ENCODE results near the gene CAPZB. TPM values are rescaled to one million over a fixed set of nuclear protein-coding genes. Genes with fewer than 3 reads are reported as not detected.
A peak's percentile ranks its signal among the peaks of the same experiment; 100 is the strongest.

Gene CAPZB
- total and polyA plus RNA-seq, 7 experiments from 2014 or later, result 216 to 559 (median 327) TPM

- peak overlapping the region; percentile 75 for H3K27ac ChIP-seq (ENCODE audit: low read depth, low read length)
- peak overlapping the region; percentile 63 to 97 (median 91) for H3K27ac Mint-ChIP-seq
- H3K4me3 ChIP-seq (ENCODE audit: low read length), result no peak overlapping the region
- peaks cover 95 to 97% of the 10 kb centered on the region in 2 donors for H3K4me1 ChIP-seq (ENCODE audit: control insufficient read depth in 2 of 2, insufficient read depth in 2 of 2, low read length in 2 of 2)
- peaks cover 0 to 19% (median 0%) of the 10 kb centered on the region in 3 experiments for H3K36me3 ChIP-seq (ENCODE audit: control insufficient read depth in 2 of 3, insufficient read depth in 3 of 3, low read length in 3 of 3)
- DNase-seq, result no peak
- no peak for ATAC-seq
- peaks cover 81 to 96% (median 94%) of the 10 kb centered on the region in 7 donors for H3K4me1 Mint-ChIP-seq
- ChIA-PET CTCF (interaction anchor here (0.8 to 1.8 kb wide), 4 partner anchors 8 to 24 kb away, joined by 3 to 4 read pairs (median 3); no protein-coding TSS in a partner anchor), POLR2A (interaction anchor here (0.6 to 13.5 kb wide), 4 partner anchors 12 to 43 kb away, joined by 3 to 492 read pairs (median 4); no protein-coding TSS in a partner anchor)
- H3K4me3 Mint-ChIP-seq, result peak overlapping the region; percentile 35 to 98 (median 62)
- H3K9me3 ChIP-seq (ENCODE audit: control insufficient read depth in 2 of 3, low read length in 3 of 3), result no peaks in the 10 kb centered on the region
- H3K27me3 ChIP-seq (ENCODE audit: control insufficient read depth in 2 of 2, insufficient read depth in 2 of 2, low read length in 2 of 2), result no peaks in the 10 kb centered on the region
- H3K9me3 Mint-ChIP-seq, result no peaks in the 10 kb centered on the region
- intact Hi-C loops (cut with micrococcal nuclease), result loop anchor here (5.0 to 10.0 kb wide), 3 partner anchors 32 to 525 kb away; partner anchors contain the start of gene IFFO2 (in 1 of the 2)
- H3K36me3 Mint-ChIP-seq, result peaks cover 0 to 28% (median 18%) of the 10 kb centered on the region in 5 donors
- no peaks in the 10 kb centered on the region for H3K27me3 Mint-ChIP-seq
Observed at GRCh38 chr1:19479351-19480120, 5.8 kb downstream of the CAPZB start.

DNA sequence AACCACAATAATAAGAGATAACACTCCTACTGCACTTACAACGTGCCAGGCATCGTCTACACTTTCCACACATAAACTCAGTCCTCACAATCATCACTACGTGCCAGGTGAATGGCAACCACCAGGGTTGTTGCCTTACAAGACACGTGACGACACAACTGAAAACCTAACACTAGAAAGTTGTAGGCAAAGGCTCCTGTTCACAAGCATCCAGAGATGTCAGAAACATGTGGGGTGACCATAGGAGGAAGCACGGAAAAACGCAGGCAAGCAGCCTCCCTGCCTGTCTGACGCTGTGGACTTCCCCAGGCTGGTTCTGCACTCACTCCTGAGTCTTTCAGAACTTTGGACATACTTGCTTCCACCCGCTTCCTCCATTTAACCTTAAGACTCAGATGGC, 7.0 kb downstream of the CAPZB start:
- DNase-seq (no peak), ATAC-seq (peak; percentile 31)
- Mint-ChIP-seq H3K9me3 (no peaks in the 10 kb centered on the region), H3K4me3 (peak overlapping the region; percentile 81 to 98 (median 88)), H3K27me3 (no peaks in the 10 kb centered on the region), H3K27ac (peak overlapping the region; percentile 86 to 97 (median 91)), H3K36me3 (peaks cover 0 to 24% (median 16%) of the 10 kb centered on the region in 5 donors), H3K4me1 (peaks cover 80 to 100% (median 98%) of the 10 kb centered on the region in 7 donors)
- POLR2A ChIA-PET, result interaction anchor here (1.0 to 21.6 kb wide), 4 partner anchors 4 to 87 kb away, joined by 3 to 492 read pairs (median 248); partner anchors contain the start of gene CAPZB
- Histone ChIP-seq H3K9me3 (ENCODE audit: control insufficient read depth in 2 of 3, low read length in 3 of 3) (no peaks in the 10 kb centered on the region), H3K27me3 (ENCODE audit: control insufficient read depth in 2 of 2, insufficient read depth in 2 of 2, low read length in 2 of 2) (no peaks in the 10 kb centered on the region), H3K4me1 (ENCODE audit: control insufficient read depth in 2 of 2, insufficient read depth in 2 of 2, low read length in 2 of 2) (peaks cover 95 to 96% of the 10 kb centered on the region in 2 donors), H3K27ac (ENCODE audit: low read depth, low read length) (peak overlapping the region; percentile 75), H3K4me3 (ENCODE audit: low read length) (peak overlapping the region; percentile 50), H3K36me3 (ENCODE audit: control insufficient read depth in 2 of 3, insufficient read depth in 3 of 3, low read length in 3 of 3) (peaks cover 0 to 20% (median 0%) of the 10 kb centered on the region in 3 experiments)
- intact Hi-C loops (cut with micrococcal nuclease), result loop anchor here in 1 of 2 donors (5.0 kb wide), 1 partner anchor 41 kb away; no protein-coding TSS in a partner anchor
- CTCF ChIA-PET, result interaction anchor here (0.7 to 1.1 kb wide), 5 partner anchors 11 to 34 kb away, joined by 3 to 12 read pairs (median 4); no protein-coding TSS in a partner anchor

GRCh38 chr1:19477284-19478249, 7.8 kb downstream of the CAPZB start:
- Mint-ChIP-seq H3K27ac (peak overlapping the region; percentile 86 to 97 (median 91)), H3K36me3 (peaks cover 0 to 21% (median 10%) of the 10 kb centered on the region in 5 donors), H3K4me3 (peak overlapping the region; percentile 81 to 98 (median 88)), H3K27me3 (no peaks in the 10 kb centered on the region), H3K9me3 (no peaks in the 10 kb centered on the region), H3K4me1 (peaks cover 72 to 99% (median 95%) of the 10 kb centered on the region in 7 donors)
- Histone ChIP-seq H3K36me3 (ENCODE audit: control insufficient read depth in 2 of 3, insufficient read depth in 3 of 3, low read length in 3 of 3) (peaks cover 0 to 24% (median 3%) of the 10 kb centered on the region in 3 experiments), H3K27me3 (ENCODE audit: control insufficient read depth in 2 of 2, insufficient read depth in 2 of 2, low read length in 2 of 2) (no peaks in the 10 kb centered on the region), H3K27ac (ENCODE audit: low read depth, low read length) (peak overlapping the region; percentile 75), H3K9me3 (ENCODE audit: control insufficient read depth in 2 of 3, low read length in 3 of 3) (no peaks in the 10 kb centered on the region), H3K4me1 (ENCODE audit: control insufficient read depth in 2 of 2, insufficient read depth in 2 of 2, low read length in 2 of 2) (peaks cover 88 to 92% of the 10 kb centered on the region in 2 donors), H3K4me3 (ENCODE audit: low read length) (peak overlapping the region; percentile 50)
- CTCF ChIA-PET, result interaction anchor here (0.7 to 1.3 kb wide), 5 partner anchors 10 to 33 kb away, joined by 3 to 12 read pairs (median 5); no protein-coding TSS in a partner anchor
- ATAC-seq, result peak; percentile 68
- DNase-seq, result peak in 4 of 9 donors; percentile 29 to 45 (median 34)
- intact Hi-C loops (cut with micrococcal nuclease), result loop anchor here (1.0 to 5.0 kb wide), 3 partner anchors 8 to 40 kb away; no protein-coding TSS in a partner anchor
- POLR2A ChIA-PET, result interaction anchor here (0.6 to 21.6 kb wide), 10 partner anchors 5 to 122 kb away, joined by 3 to 492 read pairs (median 4); partner anchors contain the start of gene CAPZB

GRCh38 chr1:19476450-19477190, 8.7 kb downstream of the CAPZB start:
- ATAC-seq (peak; percentile 74), DNase-seq (peak in 2 of 9 donors; percentile 34 to 44)
- Mint-ChIP-seq H3K27ac (peak overlapping the region; percentile 86 to 97 (median 91)), H3K36me3 (peaks cover 0 to 25% (median 15%) of the 10 kb centered on the region in 5 donors), H3K4me1 (peaks cover 65 to 99% (median 95%) of the 10 kb centered on the region in 7 donors), H3K9me3 (no peaks in the 10 kb centered on the region), H3K4me3 (peak overlapping the region; percentile 81 to 98 (median 88)), H3K27me3 (no peaks in the 10 kb centered on the region)
- H3K9me3 ChIP-seq (ENCODE audit: control insufficient read depth in 2 of 3, low read length in 3 of 3), result no peaks in the 10 kb centered on the region
- H3K27me3 ChIP-seq (ENCODE audit: control insufficient read depth in 2 of 2, insufficient read depth in 2 of 2, low read length in 2 of 2), result no peaks in the 10 kb centered on the region
- POLR2A ChIA-PET, result interaction anchor here (1.0 to 21.6 kb wide), 5 partner anchors 5 to 120 kb away, joined by 3 to 492 read pairs (median 7); partner anchors contain the start of gene CAPZB
- H3K27ac ChIP-seq (ENCODE audit: low read depth, low read length), result peak overlapping the region; percentile 75
- H3K4me1 ChIP-seq (ENCODE audit: control insufficient read depth in 2 of 2, insufficient read depth in 2 of 2, low read length in 2 of 2), result peaks cover 86 to 92% of the 10 kb centered on the region in 2 donors
- H3K4me3 ChIP-seq (ENCODE audit: low read length), result peak overlapping the region; percentile 50
- H3K36me3 ChIP-seq (ENCODE audit: control insufficient read depth in 2 of 3, insufficient read depth in 3 of 3, low read length in 3 of 3), result peaks cover 0 to 24% (median 3%) of the 10 kb centered on the region in 3 experiments
- intact Hi-C loops (cut with micrococcal nuclease), result loop anchor here (1.0 to 5.0 kb wide), 3 partner anchors 7 to 39 kb away; no protein-coding TSS in a partner anchor
- CTCF ChIA-PET, result interaction anchor here (1.1 to 1.3 kb wide), 2 partner anchors 9 to 13 kb away, joined by 4 to 5 read pairs; no protein-coding TSS in a partner anchor

DNA sequence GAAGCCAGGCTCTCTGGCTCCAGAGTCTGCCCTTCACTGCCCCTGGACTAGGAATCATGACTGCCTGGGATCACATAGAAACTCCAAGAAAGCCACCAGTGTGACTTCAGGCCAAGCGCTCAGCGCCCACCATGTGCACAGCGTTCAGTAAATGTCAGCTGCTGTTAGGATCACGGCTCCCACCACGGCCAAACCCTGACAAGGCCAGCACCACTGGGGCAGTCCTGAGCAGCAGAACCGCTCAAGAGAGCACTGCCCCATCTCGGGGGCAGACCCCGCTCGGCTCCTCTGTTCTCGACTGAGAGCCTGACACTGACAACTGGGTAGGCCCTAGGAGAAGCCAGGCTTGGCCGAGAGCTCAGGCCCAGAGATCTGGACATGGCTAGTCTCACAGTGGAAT, 10.0 kb downstream of the CAPZB start:
- Histone ChIP-seq H3K9me3 (ENCODE audit: control insufficient read depth in 2 of 3, low read length in 3 of 3) (no peaks in the 10 kb centered on the region), H3K4me3 (ENCODE audit: low read length) (no peak overlapping the region), H3K27me3 (ENCODE audit: control insufficient read depth in 2 of 2, insufficient read depth in 2 of 2, low read length in 2 of 2) (no peaks in the 10 kb centered on the region), H3K27ac (ENCODE audit: low read depth, low read length) (peak overlapping the region; percentile 75), H3K36me3 (ENCODE audit: control insufficient read depth in 2 of 3, insufficient read depth in 3 of 3, low read length in 3 of 3) (peaks cover 0 to 21% (median 3%) of the 10 kb centered on the region in 3 experiments), H3K4me1 (ENCODE audit: control insufficient read depth in 2 of 2, insufficient read depth in 2 of 2, low read length in 2 of 2) (peaks cover 83 to 91% of the 10 kb centered on the region in 2 donors)
- ATAC-seq, result no peak
- ChIA-PET POLR2A (interaction anchor here (1.4 to 21.6 kb wide), 3 partner anchors 7 to 122 kb away, joined by 7 to 492 read pairs (median 492); partner anchors contain the start of gene CAPZB), CTCF (no interaction called here)
- Mint-ChIP-seq H3K4me1 (peaks cover 60 to 99% (median 93%) of the 10 kb centered on the region in 7 donors), H3K9me3 (no peaks in the 10 kb centered on the region), H3K27me3 (no peaks in the 10 kb centered on the region), H3K4me3 (peak overlapping the region in 8 of 10 donors; percentile 5 to 98 (median 52)), H3K27ac (peak overlapping the region; percentile 18 to 97 (median 85)), H3K36me3 (peaks cover 0 to 34% (median 21%) of the 10 kb centered on the region in 5 donors)
- intact Hi-C loops (cut with micrococcal nuclease), result loop anchor here in 1 of 2 donors (5.0 kb wide), 1 partner anchor 38 kb away; no protein-coding TSS in a partner anchor
- DNase-seq, result no peak

All from naive thymus-derived CD4-positive, alpha-beta T cell (primary cell).